K562 treated with DMSO at 1 percent for 24 hours (cell line): ENCODE data around the gene CARF. TPM values are rescaled to one million over a fixed set of nuclear protein-coding genes. Genes with fewer than 3 reads are reported as not detected.

Experiments used
- total RNA-seq: library from RNA; unstranded; fragments of 300-600 nt; gene quantifications from 2 replicates; pipeline ENCODE4 v1.2.3, GENCODE V29; 2022; ENCODE audit warnings: low read depth; ENCODE audit not compliant: insufficient read depth

The CARF gene, protein sequence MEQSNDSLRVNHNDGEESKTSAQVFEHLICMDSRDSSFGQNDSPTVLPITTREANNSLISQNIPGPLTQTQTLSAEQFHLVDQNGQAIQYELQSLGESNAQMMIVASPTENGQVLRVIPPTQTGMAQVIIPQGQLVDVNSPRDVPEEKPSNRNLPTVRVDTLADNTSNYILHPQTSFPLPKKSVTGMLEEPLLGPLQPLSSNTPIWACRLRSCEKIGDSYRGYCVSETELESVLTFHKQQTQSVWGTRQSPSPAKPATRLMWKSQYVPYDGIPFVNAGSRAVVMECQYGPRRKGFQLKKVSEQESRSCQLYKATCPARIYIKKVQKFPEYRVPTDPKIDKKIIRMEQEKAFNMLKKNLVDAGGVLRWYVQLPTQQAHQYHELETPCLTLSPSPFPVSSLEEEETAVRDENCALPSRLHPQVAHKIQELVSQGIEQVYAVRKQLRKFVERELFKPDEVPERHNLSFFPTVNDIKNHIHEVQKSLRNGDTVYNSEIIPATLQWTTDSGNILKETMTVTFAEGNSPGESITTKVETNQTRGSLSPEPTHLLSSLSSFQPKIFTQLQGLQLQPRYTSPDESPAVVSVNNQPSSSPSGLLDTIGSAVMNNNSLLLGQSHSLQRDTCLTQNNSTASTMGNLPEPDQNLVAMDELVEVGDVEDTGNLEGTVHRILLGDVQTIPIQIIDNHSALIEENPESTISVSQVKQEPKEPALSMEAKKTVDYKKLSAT
- total RNA-seq: 0.58 and 0.95 TPM in 2 replicates

GRCh38 chr2:202911512-202912341 is at the start of gene CARF, which contains the start of gene WDR12:
Gene CARF (plus strand): TSS chr2:202912275. CDS start chr2:202941903, 29,628 bp downstream.
Gene WDR12 (minus strand): TSS chr2:202911673. CDS start chr2:202911476, 197 bp downstream.

GRCh38 chr2:202871300-202872141 is 40.6 kb upstream of the CARF start, which contains the start of gene ICA1L:
Gene ICA1L (minus strand): TSS chr2:202871766. CDS start chr2:202829009, 42,757 bp downstream.

DNA sequence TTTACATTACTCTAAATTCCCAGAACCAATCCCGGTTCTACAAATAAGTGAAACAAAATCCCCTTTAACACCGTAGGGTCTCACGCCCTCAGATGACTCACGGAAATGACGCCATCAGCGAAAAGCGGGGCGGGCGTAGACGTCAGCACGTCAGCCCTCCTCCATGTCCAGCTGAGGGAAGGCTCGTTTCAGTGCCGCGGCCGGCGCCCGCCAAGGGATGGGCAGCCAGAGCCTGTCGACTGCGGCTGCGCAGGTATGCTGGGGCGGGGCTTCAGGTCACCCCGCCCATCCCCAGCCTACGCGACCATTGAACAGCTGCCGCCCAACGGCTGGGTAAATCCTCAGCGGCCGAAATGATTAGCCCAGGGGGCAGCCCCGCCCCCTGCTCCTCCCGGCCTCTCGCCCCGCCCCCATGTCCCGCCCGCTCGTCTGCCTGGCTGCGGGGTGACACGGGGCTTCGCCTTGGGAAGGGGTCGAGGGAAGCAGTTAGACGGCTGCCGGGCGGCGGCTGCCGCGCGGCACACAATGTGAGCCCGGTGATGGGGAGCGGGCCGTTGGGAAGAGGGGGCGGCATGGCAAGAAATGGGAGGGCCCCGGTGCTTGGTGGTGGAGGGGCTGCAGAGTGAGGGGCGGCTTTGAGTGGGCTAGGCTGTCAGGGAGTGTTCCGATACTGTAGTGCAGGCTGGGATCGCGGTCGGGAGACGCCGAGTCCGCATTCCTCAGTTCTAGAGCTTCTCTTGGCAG is 102.6 kb downstream of the CARF start, which contains the start of gene NBEAL1:
TSS of gene NBEAL1 (plus strand) at position 420 of the 744 bp plus-strand sequence. CDS start 1,510 bp downstream, outside the sequence.

Other genes starting within 250 kb of the CARF start
- gene ICA1L, start 40.5 kb upstream of the CARF start, total RNA-seq: 0.28 and 1.1 TPM in 2 replicates
- gene WDR12, start 602 bp upstream of the CARF start, total RNA-seq: 12.0 and 14.7 TPM in 2 replicates
- 1.7 and 2.4 TPM in 2 replicates for gene NBEAL1, start 102.6 kb downstream of the CARF start, total RNA-seq